Hematopoietic multipotent progenitor cell treated with erythropoietin and hydrocortisone succinate and interleukin-3 and kit ligand, for 8 days (in vitro differentiated cells): Measurements from ENCODE around the gene SEPTIN2.
"Not testable (repeated sequence)": the region's sequence is repeated elsewhere in the genome, so short reads cannot be mapped to it uniquely, and the experiment has no call there.

ENCODE experiments used
- DNase-seq: peaks from one replicate; pipeline ENCODE4 v3.0.0-alpha.2; 2015

Gene SEPTIN2

DNA sequence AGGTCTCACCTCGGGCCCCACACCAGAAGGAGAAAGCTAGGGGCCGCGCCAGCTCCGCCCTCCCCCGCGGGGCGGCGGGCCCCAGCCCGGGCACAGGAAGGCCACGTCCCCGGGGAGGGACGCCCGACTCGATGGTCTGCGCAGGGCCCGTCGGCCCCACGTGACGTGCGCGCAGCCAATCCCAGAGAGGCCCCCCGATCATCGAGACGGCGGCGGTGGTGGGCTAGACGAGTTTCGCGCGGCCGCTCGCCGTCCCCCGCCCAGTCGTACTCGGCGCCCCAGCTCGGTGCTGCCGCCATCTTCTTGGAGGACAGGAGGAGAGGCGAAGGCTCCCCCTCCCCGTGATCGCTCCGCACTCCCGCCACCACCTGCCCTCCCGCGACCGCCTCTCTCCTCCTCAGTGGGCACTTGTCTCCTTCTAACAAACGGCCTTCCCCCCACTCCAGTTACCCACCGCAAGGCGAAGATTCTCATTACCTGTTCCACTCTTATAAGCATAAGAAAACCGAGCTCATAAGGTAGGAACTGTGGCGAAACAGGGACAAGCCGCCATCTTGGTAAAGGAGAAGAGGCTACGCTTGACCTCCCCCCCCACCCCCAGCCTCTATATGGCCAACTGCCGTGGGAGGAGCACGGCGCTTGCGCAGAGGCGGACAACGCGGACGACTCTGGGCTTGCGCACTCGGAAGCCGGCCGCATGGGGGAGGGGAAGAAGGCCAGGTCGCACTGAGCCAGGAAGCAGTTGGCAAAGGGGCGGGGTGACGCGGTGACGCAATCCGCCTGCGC is 439 bp upstream of the SEPTIN2 start, which contains the start of gene HDLBP:
Gene HDLBP, minus strand, starts transcription at position 580 of the 786 bp plus-strand sequence. CDS start 48,803 bp downstream, outside the sequence.
- peak; percentile 98 for DNase-seq

DNA sequence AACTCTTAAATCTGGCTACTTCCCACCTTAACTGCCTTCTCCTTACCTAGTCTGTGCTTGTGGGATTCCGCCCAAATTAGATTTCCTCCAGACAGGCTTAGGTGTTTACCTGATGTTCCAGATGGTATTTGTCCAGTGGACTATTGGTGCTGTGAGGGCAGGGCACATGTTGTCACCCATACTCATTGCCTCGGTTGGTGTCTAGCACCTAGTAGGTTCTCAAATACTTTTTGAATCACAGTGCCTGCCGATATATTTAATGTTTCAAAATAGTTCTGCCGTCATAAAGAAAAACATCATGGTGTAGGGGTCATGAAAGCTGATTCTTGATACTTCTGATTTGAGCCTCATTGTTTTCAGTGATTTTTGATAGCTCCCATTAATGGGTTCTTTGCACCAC is 1.1 kb downstream of the SEPTIN2 start:
- DNase-seq = no peak

DNA sequence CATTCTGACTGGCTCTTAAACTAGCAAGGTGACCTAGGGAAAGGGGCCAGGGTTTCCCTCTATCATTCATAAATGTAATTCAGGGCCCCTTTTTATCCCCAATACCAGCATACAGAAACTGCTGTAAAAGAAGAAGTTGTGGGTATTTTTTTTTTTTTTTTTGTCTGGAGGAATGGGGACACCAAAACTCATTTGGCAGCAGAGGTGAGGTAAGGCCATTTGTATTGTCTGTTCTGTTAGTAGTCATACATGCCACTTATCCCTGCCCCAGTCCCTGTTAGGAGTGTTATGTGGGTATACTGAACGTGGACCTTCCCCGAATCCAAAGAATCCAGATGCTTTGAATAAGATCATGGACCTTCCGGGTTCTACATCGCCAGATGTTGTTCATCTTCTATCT is 1.7 kb downstream of the SEPTIN2 start:
- DNase-seq = no peak

DNA sequence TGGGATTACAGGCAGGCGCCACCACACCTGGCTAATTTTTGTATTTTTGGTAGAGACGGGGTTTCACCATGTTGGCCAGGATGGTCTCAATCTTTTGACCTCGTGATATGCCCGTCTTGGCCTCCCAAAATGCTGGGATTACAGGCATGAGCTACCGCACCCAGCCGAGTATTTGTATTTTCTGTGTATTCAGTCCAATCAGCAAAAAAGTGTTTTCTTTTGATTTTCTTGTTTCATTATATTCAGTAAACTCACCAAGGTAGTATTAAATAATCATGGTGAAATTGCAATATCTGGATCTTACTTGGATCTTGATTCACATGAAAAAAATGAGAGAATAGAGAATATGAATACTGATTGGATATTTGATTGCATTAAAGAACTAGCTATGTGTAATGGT is 3.1 kb downstream of the SEPTIN2 start:
- not testable (repeated sequence) for DNase-seq

DNA sequence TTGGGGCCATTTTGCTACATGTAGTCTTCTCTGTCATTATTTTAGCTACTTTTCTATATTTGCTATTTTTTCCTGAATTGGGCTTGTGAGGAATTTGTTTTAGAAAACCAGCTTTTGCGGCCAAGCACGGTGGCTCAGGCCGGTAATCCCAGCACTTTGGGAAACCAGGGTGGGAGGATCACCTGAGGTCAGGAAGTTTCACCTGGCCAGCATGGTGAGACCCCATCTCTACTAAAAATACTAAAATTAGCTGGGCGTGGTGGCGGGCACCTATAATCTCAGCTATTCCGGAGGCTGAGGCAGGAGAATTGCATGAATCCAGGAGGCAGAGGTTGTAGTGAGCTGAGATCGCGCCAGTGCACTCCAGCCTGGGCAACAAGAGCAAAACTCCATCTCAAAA is 4.7 kb downstream of the SEPTIN2 start:
- no peak for DNase-seq

DNA sequence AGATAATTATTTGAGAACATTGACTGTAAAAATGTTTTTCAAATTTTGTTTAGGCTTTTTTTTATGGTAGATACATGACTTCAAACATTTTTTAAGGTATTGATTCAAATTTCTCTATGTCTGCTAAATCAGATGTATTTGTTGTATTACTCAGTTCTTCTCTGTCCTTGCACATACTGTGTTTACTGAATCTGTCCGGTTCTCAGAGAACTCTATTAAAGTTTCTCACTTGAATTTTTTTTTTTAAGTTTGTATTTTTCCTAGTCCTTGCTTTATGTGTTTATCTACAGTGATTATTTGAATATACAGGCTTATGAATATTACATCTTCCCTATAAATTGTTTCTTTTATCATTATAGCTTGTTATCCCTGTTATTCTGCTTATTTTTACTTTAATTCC is 5.3 kb downstream of the SEPTIN2 start:
- no peak for DNase-seq

DNA sequence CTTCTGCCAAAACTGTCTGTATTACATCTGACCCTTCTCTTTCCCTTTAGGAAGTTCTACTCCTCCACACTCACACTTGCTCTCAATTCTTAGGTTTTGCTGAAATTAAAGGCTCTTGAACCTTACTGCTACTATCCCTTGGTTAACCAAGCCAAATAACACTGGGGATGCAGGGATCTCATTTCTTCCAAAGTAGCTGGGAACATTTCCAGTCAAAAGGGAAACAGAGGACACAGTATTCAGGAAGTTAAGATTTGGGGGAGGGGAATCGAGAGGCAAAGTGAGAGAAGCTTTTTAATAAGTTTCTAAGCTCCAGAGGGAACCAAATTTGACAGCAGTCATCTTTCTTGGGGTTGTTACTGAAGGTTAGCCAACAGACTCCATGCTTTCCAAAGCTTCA is 6.2 kb downstream of the SEPTIN2 start:
- DNase-seq = no peak

DNA sequence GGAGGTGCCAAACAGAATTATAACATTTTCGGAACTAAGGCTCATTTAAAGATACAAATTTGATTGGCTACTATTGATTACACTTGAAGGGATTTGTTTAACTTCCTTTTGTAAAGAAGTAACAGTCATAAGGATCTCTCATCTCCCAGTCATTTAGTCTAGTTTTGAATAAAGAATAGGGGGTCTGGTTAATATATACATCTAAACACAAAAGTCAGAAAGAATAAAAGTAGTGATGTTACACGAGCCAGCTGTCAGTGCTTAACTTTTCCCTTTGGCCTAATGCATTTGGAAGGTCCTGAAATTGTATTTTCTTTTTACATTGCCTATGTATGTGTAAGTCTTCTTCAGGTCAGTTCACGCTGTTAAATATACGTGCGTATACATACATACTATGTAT is 8.1 kb downstream of the SEPTIN2 start:
- no peak for DNase-seq

DNA sequence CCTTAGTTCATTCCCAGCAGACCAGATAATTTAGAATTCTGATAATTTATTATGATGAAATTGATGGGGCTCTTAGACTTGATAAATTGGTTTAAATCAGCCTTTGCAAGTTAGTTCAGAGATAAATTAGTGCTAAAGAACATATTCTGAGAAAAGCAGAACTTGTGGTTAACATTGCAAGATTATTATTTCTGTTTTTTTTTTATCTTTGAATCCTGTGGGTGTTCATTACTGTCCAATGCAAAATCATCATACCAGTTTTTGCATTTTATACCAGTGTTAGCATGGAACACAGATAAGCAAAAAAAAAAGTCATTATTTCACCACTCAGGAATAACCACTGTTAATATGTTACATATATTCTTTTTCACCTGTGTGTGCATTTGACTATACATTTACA is 9.1 kb downstream of the SEPTIN2 start:
- DNase-seq = peak; percentile 67

DNA sequence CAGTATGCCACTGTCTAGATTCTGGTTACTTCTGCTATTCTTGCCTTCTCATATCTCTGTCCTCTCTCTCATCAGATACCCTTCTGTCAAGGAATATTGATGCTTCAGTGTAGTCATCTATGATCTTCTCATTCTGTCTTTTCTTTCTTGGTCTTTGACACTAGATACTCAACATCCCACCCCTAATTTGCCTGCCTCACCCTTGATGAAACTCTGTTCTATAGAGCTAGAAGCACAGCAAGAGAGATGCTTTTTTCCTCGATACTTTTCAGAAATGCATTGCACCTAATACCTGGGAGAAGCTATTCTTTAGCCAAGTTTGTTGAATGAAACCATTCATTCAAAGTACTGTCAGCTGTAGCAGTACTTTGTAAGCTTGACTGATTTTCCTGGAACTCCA is 9.5 kb downstream of the SEPTIN2 start:
- DNase-seq = no peak

DNA sequence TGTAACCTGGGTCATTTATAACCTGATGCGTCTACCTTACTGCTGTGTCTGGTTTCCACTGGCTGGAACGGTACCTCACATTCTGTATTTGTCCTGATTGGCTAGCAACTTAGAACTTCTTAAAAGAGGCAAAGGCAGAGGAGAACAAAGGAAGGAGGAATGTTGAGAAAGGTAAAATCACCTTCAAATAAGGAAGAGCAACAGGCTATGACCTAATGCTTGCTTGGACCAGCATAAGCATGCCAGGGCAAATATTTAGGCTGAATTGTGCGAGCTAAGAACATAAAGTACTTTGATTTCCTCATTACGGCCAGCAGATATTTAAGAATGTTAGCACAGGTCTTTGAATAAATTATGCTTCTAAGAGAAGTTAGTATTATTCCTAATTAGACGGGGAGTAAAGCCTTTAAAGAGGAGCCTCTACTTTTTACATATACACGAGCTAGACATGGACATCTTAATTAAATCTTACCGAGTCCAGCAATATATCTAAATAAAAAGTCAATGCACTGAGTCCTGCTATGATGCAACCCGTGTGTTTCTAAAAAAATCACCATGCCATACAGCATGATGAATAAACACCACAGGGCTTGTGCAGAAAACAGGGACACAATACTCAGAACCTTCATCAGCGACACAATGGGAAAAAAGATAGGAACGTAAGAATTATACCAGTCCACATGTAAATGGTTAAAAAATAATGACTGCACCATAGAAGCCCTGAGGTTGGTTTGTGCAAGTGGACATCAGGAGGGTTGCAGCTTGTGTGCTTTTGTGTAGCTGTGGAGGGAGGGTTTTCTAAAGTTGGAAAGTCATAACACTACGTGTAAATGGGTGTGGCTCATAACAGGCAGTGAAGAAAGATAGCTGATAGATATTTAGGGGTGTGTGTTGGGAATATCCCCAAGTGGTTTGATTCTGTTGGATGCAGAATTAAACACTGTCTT is 14.2 kb downstream of the SEPTIN2 start:
- peak; percentile 21 for DNase-seq

DNA sequence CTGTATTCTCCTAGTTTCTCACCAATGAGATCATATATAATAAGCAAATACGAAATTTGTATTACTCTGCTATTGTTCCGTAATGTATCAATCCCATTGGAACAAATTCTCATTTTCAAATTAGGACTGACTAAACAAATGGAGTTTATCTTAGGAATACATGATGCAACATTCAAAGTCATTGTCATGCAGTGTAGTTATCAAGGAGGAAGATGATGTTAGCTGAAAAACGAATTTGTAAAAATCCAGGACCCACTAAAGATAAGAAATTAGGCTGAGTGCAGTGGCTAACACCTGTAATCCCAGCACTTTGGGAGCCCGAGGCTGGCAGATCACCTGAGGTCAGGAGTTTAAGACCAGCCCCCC is 14.9 kb downstream of the SEPTIN2 start:
- DNase-seq = no peak

DNA sequence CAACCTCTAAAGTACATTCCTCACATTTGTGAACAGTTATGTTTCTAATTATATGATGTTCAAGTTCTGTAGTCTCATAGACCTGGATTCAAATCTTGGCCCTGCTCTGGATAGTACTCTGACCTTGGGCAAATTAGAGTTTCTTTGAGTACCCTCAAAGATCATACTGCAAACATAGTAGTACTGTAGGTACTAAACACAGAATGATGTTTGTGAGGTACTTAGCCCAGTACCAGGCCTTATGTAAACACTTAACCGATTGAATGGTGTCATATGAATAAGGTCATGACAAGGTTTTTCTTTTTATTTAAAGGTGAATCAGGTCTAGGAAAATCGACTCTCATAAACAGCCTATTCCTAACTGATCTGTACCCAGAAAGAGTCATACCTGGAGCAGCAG is 19.1 kb downstream of the SEPTIN2 start:
- DNase-seq = no peak

DNA sequence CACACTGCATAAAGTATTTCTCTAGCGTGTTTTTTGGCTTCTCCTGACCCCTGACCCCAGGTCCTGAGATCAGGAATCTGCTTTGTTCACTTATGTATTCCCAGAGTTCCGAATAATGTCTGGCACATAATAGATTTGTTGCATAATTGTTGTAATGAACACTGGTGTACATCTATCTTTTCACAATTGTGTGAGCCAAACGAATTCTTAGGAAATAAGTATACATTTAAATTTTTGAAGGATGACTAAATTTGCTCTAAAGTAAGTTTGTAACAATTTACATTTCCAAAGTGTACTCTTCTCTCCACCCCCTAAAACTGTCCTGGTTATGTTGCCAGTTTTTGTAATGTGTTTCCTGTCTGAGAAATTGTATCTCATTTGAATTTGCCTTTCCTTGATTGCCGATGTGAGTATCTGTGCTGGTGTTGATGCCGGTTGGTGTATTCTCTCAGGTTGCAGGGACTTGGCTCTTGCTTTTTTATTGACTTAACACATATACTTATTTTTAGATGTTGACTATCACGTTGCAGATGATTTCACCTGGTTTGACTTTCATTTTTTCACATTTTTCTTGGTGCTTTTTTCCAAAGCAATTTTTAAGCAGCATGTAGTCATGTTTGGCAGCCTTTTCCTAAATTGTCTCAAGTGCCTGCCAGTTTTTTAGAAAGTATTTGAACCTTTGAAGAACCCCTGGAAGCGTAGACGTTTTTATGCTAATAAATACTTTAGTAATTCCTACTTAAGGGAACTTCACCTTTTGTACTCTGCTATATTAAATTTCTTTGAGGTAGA is 24.3 kb downstream of the SEPTIN2 start:
- no peak for DNase-seq

DNA sequence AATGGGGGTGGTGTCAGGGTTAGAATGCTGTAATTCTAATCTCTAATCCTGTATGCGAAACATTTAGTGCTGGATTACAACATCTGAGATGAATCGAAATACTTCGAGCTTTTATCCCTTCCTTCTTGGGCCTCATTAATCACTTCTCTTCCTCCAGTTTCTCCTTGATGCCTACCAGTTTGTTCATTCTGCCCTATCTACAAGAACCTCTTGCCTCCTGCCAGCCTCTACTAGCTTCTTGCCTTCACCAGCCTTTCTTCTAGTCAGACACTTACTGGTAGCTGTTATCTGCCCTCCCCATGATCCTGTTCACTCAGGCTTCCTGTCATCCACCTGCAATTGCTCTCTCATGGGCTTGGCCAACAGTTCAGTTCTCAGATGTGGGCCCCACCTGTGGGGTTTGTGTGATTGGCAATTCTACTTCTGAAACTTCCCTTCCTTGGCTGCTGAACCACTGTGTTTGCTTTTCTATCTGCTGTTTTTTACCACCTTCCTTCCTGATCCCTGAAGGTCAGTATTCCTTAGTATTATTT is 25.0 kb downstream of the SEPTIN2 start:
- no peak for DNase-seq

DNA sequence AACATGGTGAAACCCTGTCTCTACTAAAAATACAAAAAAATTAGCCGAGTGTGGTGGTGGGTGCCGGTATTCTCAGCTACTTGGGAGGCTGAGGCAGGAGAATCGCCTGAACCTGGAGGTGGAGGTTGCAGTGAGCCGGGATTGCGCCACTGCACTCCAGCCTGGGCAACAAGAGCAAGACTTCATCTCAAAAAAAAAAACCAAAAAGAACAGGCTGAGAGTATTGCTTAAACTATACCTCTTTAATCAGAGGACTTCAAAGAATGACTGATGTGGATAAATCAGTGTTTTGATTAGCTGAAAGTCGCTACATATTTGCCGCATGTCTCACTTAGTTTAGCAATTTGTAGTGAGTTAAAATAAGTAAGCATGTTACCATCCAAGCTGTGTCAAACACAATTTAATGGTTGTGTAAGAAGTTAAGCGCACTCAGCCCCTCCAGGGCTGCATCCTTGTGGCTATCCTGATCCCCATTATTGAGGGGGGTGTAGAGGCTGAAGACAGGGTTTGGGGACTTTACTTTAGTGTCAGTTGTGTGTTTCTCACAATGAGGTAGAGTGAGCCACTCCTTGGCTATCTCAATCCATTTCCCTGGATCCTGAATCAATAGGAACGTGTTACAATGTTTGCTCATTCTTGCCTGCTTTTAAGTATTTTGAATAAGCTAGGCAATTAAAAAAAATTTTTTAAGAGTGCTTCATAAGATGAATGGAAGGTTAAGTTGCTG is 29.4 kb downstream of the SEPTIN2 start:
- no peak for DNase-seq

DNA sequence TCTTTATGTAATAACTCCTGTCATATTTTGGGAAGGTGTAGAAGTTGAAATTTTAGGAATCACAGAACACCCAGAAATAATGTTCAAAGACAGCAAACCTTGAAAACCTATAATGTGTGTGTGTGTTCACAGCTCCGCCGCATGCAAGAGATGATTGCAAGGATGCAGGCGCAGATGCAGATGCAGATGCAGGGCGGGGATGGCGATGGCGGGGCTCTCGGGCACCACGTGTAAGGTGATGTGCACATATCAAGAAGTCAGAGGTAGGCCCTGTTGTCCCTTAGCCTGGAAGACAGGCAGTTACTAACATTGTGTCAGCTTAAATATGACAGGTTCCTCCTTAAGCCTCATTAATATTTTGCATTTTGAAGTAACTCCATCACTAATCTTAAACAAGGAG is 34.2 kb downstream of the SEPTIN2 start:
- no peak for DNase-seq

DNA sequence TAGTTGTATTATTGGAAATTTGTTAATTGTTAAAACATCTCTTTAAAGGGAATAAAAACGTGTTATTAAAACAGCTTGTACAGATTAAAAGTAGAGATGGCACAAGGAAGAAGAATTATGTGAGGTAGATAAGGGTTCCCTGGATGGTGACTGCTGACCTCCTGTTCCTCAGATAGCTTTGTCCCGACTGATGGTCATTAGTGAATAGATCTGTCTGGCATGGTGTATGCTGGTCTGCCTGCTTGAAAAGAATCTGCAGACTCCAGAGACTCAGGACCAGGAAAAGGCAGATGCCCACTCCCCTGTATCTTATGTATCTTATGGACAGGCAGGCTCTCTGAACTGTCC is 34.8 kb downstream of the SEPTIN2 start:
- no peak for DNase-seq

DNA sequence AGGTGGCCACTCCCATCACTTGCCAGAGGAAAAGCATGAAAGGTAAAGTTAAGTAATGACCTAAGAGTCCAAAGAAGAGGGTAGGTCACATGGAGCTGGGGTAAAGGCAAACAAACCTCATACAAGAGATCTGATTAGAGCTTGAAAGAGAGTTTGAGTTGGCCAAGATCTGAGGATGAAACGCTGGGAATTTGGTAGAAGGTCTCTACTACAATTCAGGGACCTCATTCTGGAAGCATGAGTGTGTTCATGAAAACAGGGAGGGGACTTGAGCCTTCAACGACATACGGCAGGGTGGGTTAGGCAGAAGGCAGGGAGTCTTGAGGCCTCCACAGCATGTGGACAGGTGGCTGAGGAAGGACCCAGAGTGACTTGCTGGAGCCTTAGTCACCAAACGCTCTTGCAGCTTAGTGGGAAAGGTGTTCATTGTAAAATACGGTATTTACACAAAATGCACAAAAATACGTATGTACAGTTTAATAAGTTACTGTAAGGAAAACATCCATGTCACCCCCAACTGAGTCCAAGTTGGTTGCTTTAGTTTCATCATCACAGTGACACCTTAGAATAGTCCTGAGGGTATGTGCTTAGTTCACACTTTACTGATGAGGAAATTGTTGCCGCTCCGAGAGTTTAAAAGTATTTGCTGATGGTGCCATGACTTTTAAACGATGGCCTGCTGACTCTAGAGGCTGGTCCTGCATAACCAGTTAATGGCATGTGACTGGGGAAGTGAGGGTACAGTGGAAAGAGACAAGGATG is 35.3 kb downstream of the SEPTIN2 start:
- DNase-seq = no peak

DNA sequence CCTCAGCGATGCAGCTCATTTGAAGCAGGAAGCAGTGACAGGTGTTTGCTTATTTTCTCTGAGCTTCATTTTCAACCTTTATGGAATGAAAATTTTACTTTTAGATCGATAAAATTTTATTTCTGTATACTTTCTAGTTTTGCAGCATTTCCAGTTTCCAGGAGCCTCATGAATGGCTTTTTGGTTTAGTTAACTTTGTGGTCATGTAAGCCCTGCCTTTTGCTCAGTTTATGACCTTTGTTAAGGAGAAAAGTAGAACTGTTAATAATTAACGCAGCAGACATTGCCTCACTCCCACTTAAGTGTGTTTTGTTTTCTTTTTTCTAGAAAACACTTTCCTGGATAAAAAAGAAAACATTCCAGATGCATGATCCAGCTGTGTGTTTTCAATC is 35.9 kb downstream of the SEPTIN2 start:
- DNase-seq = no peak

DNA sequence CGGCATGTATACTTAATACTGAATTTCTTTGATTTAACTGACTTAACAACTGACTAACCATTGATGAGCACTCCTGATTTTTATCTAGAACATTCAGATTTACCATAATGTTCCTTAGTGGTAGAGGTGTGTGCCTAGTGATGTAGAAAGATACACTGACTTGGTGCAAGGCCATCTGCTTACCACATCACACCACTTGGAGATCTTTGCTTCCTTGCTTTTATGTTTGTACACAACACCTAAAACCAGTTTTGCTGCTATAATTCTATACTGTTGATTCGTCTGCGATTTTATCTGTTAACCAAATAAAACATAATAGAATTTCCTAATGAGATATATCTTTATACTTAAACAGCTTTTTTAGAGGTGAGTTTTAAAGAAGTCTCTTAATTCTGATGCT is 36.5 kb downstream of the SEPTIN2 start:
- DNase-seq = no peak
